SU-DHL-6 (cell line): Measurements from ENCODE around the gene DACT1.

Experiments
- H2AFZ ChIP-seq: fragments of 200-600 bp; sonication (generic); 2 replicates; pipeline ENCODE4 v1.6.1; 2014; ENCODE audit warnings: low read depth, mild to moderate bottlenecking, moderate library complexity, mixed read lengths, antibody characterized with exemption, low read length; ENCODE audit not compliant: severe bottlenecking
- H3F3A ChIP-seq: fragments of 200-600 bp; shearing (Covaris generic); 2 replicates; pipeline ENCODE4 v1.6.0; 2016; ENCODE audit warnings: antibody characterized with exemption, mild to moderate bottlenecking; ENCODE audit not compliant: insufficient read depth
- H3K27ac ChIP-seq: fragments of 200-600 bp; sonication (generic); 2 replicates; pipeline ENCODE4 v1.5.1; 2016; ENCODE audit warnings: low read depth, mild to moderate bottlenecking, low read length, moderate library complexity, mixed read lengths
- H3K27me3 ChIP-seq: fragments of 200-600 bp; sonication (generic), shearing (Covaris generic); 2 replicates; pipeline ENCODE4 v1.6.0; 2014; ENCODE audit warnings: mild to moderate bottlenecking, low read length
- H3K36me3 ChIP-seq: fragments of 200-600 bp; sonication (generic); 2 replicates; pipeline ENCODE4 v1.6.1; 2014; ENCODE audit warnings: mild to moderate bottlenecking, low read length, mixed read lengths
- H3K4me2 ChIP-seq: fragments of 300-600, 200-600 bp; shearing (Covaris generic), sonication (generic); 2 replicates; pipeline ENCODE4 v1.6.0; 2014; ENCODE audit warnings: low read length, low read depth, mild to moderate bottlenecking; ENCODE audit not compliant: poor library complexity, severe bottlenecking
- H3K4me3 ChIP-seq: fragments of 200-600 bp; sonication (generic); 2 replicates; pipeline ENCODE4 v1.5.1; 2014; ENCODE audit warnings: antibody characterized with exemption, low read length, mild to moderate bottlenecking, mixed read lengths; ENCODE audit not compliant: insufficient read depth, poor library complexity, severe bottlenecking
- H3K79me2 ChIP-seq: fragments of 200-600 bp; sonication (generic); 2 replicates; pipeline ENCODE4 v1.6.1; 2014; ENCODE audit warnings: mild to moderate bottlenecking, low read length, moderate library complexity; ENCODE audit not compliant: insufficient read depth
- H3K9ac ChIP-seq: fragments of 200-600 bp; sonication (generic); 2 replicates; pipeline ENCODE4 v1.7.0; 2014; ENCODE audit warnings: mild to moderate bottlenecking, low read length
- H3K9me2 ChIP-seq: fragments of 200-600 bp; sonication (generic); replicated peaks from 2 replicates; pipeline ENCODE4 v1.6.1; 2014; ENCODE audit warnings: low read length; ENCODE audit not compliant: insufficient read depth
- H3K9me3 ChIP-seq: fragments of 200-600 bp; sonication (generic); 2 replicates; pipeline ENCODE4 v1.6.1; 2014; ENCODE audit warnings: low read length, mixed read lengths; ENCODE audit not compliant: insufficient read depth
- H4K20me1 ChIP-seq: fragments of 200-600 bp; sonication (generic); 2 replicates; pipeline ENCODE4 v1.6.1; 2014; ENCODE audit warnings: low read depth, mild to moderate bottlenecking, antibody characterized with exemption, low read length, moderate library complexity, mixed read lengths
- EZH2phosphoT487 ChIP-seq: fragments of 200-600 bp; sonication (generic), shearing (Covaris generic); conservative IDR thresholded peaks from 2 replicates; pipeline ENCODE4 v1.6.1; 2018; ENCODE audit warnings: mild to moderate bottlenecking, antibody characterized with exemption, low read length, moderate library complexity, mixed read lengths
- TF ChIP-seq, protein P1 (sequence below): fragments of 200-600 bp; sonication (generic); IDR thresholded peaks from one replicate; pipeline ENCODE4 v1.5.1; 2017; ENCODE audit warnings: antibody characterized with exemption, mild to moderate bottlenecking, low read length, moderate library complexity; ENCODE audit not compliant: insufficient read depth, poor library complexity, severe bottlenecking

Gene DACT1

GRCh38 chr14:58687232-58687795, 49.6 kb downstream of the DACT1 start:
- H3K4me2 ChIP-seq: no peak overlapping the region
- H3F3A ChIP-seq: no peaks in the 10 kb centered on the region
- TF ChIP-seq, protein P1, sequence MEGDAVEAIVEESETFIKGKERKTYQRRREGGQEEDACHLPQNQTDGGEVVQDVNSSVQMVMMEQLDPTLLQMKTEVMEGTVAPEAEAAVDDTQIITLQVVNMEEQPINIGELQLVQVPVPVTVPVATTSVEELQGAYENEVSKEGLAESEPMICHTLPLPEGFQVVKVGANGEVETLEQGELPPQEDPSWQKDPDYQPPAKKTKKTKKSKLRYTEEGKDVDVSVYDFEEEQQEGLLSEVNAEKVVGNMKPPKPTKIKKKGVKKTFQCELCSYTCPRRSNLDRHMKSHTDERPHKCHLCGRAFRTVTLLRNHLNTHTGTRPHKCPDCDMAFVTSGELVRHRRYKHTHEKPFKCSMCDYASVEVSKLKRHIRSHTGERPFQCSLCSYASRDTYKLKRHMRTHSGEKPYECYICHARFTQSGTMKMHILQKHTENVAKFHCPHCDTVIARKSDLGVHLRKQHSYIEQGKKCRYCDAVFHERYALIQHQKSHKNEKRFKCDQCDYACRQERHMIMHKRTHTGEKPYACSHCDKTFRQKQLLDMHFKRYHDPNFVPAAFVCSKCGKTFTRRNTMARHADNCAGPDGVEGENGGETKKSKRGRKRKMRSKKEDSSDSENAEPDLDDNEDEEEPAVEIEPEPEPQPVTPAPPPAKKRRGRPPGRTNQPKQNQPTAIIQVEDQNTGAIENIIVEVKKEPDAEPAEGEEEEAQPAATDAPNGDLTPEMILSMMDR: no peak
- TF ChIP-seq EZH2phosphoT487: no peak
- H3K79me2 ChIP-seq: no peaks in the 10 kb centered on the region
- 0 out of 2 replicates have a peak, but pooled peaks cover under 1% of the 10 kb centered on the region for H3K27me3 ChIP-seq
- H3K27ac ChIP-seq: no peak overlapping the region
- no peak overlapping the region for H2AFZ ChIP-seq
- H4K20me1 ChIP-seq: no peaks in the 10 kb centered on the region
- H3K9me3 ChIP-seq: no peaks in the 10 kb centered on the region
- H3K9me2 ChIP-seq: no peaks in the 10 kb centered on the region
- H3K4me3 ChIP-seq: no peak overlapping the region
- no peak overlapping the region for H3K9ac ChIP-seq
- no peaks in the 10 kb centered on the region for H3K36me3 ChIP-seq

DNA sequence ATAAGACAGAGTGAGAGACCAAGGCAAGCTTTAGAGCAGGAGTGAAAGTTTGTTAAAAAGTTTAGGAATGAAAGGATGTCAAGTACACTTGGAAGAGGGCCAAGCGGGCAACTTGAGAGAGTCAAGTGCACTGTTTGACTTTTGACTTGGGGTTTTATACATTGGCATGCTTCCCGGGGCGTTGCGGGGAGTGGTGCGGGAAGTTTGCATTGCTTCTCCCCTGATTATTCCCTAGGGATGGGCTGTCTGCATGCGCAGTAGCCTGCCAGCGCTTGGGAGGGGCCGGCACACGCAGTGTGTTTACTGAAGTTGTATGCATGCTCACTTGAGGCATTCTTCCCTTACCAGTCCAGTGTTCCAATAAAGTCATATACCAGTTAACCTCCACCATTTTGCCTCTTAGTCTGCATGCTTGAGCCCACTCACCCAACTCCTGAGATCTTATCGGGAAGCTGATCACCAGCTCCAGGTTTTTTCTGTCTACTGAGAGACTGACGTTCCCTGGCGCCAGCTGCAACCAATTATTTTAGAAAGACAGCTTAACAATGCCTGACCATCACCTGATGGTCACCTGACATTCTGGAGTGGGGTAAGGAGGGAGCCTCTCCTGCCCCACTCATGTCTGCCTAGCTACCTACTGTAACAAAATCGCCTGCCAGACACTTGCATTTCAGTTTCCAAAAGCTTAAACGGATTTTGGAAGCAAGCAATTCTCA, 53.2 kb downstream of the DACT1 start:
- no peaks in the 10 kb centered on the region for H3K27me3 ChIP-seq
- no peaks in the 10 kb centered on the region for H3K9me3 ChIP-seq
- no peak overlapping the region for H2AFZ ChIP-seq
- H3K4me2 ChIP-seq: no peak overlapping the region
- no peak for TF ChIP-seq EZH2phosphoT487
- TF ChIP-seq, protein P1: no peak
- no peak overlapping the region for H3K27ac ChIP-seq
- no peak overlapping the region for H3K9ac ChIP-seq
- no peaks in the 10 kb centered on the region for H3K36me3 ChIP-seq
- no peak overlapping the region for H3K4me3 ChIP-seq
- no peaks in the 10 kb centered on the region for H4K20me1 ChIP-seq
- no peaks in the 10 kb centered on the region for H3K79me2 ChIP-seq
- H3F3A ChIP-seq: no peaks in the 10 kb centered on the region
- H3K9me2 ChIP-seq: no peaks in the 10 kb centered on the region

DNA sequence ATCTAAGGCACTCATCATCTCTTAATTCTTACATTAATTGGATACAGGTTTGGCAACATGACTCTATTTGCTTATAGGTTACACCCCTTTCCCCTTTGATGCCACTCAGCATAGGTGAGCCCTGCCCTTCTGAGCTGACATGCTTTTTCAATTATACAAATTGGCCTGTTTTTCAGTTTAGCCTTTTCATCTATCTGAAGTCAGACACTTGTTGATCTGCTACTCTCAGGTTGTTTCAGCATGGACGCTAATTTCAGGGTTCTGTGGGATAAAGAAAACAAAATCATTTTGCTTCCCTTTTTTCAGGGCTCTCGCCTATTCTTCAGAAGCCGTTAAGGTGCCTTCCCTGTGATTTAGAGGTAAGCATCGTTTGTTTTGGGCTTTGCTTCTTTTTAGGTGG, 55.3 kb downstream of the DACT1 start:
- H3K4me2 ChIP-seq: no peak overlapping the region
- H2AFZ ChIP-seq: no peak overlapping the region
- TF ChIP-seq EZH2phosphoT487: no peak
- TF ChIP-seq, protein P1: no peak
- no peaks in the 10 kb centered on the region for H3K36me3 ChIP-seq
- no peaks in the 10 kb centered on the region for H4K20me1 ChIP-seq
- no peak overlapping the region for H3K4me3 ChIP-seq
- no peaks in the 10 kb centered on the region for H3K9me2 ChIP-seq
- no peaks in the 10 kb centered on the region for H3K27me3 ChIP-seq
- no peak overlapping the region for H3K27ac ChIP-seq
- no peaks in the 10 kb centered on the region for H3F3A ChIP-seq
- H3K9me3 ChIP-seq: no peaks in the 10 kb centered on the region
- H3K9ac ChIP-seq: no peak overlapping the region
- no peaks in the 10 kb centered on the region for H3K79me2 ChIP-seq
